ENCODE data around the gene NEDD1.

- TF ChIP-seq, protein P1, sequence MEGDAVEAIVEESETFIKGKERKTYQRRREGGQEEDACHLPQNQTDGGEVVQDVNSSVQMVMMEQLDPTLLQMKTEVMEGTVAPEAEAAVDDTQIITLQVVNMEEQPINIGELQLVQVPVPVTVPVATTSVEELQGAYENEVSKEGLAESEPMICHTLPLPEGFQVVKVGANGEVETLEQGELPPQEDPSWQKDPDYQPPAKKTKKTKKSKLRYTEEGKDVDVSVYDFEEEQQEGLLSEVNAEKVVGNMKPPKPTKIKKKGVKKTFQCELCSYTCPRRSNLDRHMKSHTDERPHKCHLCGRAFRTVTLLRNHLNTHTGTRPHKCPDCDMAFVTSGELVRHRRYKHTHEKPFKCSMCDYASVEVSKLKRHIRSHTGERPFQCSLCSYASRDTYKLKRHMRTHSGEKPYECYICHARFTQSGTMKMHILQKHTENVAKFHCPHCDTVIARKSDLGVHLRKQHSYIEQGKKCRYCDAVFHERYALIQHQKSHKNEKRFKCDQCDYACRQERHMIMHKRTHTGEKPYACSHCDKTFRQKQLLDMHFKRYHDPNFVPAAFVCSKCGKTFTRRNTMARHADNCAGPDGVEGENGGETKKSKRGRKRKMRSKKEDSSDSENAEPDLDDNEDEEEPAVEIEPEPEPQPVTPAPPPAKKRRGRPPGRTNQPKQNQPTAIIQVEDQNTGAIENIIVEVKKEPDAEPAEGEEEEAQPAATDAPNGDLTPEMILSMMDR (IDR thresholded peaks at IDR 0.05; ENCODE audit: low read depth, low read length, missing input control): no peak
- TF ChIP-seq YY1 (IDR thresholded peaks at IDR 0.05) (no peak), GABPA (IDR thresholded peaks at IDR 0.05 in 1 of 2, conservative IDR thresholded peaks at IDR 0.05 in 1 of 2) (no peak), TAF1 (conservative IDR thresholded peaks at IDR 0.05) (no peak), ATF3 (IDR thresholded peaks at IDR 0.05) (no peak), HNF4G (IDR thresholded peaks at IDR 0.05) (no peak), FOXA1 (IDR thresholded peaks at IDR 0.05) (no peak), MAX (IDR thresholded peaks at IDR 0.05) (no peak), RXRA (IDR thresholded peaks at IDR 0.05) (no peak)
- TF ChIP-seq, protein P2, sequence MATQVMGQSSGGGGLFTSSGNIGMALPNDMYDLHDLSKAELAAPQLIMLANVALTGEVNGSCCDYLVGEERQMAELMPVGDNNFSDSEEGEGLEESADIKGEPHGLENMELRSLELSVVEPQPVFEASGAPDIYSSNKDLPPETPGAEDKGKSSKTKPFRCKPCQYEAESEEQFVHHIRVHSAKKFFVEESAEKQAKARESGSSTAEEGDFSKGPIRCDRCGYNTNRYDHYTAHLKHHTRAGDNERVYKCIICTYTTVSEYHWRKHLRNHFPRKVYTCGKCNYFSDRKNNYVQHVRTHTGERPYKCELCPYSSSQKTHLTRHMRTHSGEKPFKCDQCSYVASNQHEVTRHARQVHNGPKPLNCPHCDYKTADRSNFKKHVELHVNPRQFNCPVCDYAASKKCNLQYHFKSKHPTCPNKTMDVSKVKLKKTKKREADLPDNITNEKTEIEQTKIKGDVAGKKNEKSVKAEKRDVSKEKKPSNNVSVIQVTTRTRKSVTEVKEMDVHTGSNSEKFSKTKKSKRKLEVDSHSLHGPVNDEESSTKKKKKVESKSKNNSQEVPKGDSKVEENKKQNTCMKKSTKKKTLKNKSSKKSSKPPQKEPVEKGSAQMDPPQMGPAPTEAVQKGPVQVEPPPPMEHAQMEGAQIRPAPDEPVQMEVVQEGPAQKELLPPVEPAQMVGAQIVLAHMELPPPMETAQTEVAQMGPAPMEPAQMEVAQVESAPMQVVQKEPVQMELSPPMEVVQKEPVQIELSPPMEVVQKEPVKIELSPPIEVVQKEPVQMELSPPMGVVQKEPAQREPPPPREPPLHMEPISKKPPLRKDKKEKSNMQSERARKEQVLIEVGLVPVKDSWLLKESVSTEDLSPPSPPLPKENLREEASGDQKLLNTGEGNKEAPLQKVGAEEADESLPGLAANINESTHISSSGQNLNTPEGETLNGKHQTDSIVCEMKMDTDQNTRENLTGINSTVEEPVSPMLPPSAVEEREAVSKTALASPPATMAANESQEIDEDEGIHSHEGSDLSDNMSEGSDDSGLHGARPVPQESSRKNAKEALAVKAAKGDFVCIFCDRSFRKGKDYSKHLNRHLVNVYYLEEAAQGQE (IDR thresholded peaks at IDR 0.05): no peak
These were observed 23.5 kb upstream of the NEDD1 start for GRCh38 chr12:96883571-96883970.
